GM12801 (cell line): ENCODE measurements around the gene HOXC11.

Experiments used
- CTCF ChIP-seq: IDR thresholded peaks from one replicate; pipeline ENCODE4 v1.5.1; 2011; ENCODE audit warnings: control low read depth; ENCODE audit not compliant: insufficient read length; ENCODE audit errors: extremely low read depth

The HOXC11 gene

GRCh38 chr12:53972722-53973235 lies at the start of gene HOXC11:
TSS of gene HOXC11 (plus strand) at chr12:53973126. CDS start at chr12:53973242, 116 bp downstream.
- no peak for TF ChIP-seq CTCF

GRCh38 chr12:53924521-53925405 lies 48.2 kb upstream of the HOXC11 start:
- no peak for TF ChIP-seq CTCF

GRCh38 chr12:53927220-53928029 lies 45.5 kb upstream of the HOXC11 start:
- no peak for TF ChIP-seq CTCF

GRCh38 chr12:53928054-53928835 lies 44.7 kb upstream of the HOXC11 start:
- TF ChIP-seq CTCF, result no peak

- TF ChIP-seq CTCF, result no peak
These were observed 43.4 kb upstream of the HOXC11 start for GRCh38 chr12:53929527-53929926.

GRCh38 chr12:53930591-53931255 lies 42.2 kb upstream of the HOXC11 start:
- no peak for TF ChIP-seq CTCF
